ENCODE data around the gene TOGARAM1.

TOGARAM1 gene, protein sequence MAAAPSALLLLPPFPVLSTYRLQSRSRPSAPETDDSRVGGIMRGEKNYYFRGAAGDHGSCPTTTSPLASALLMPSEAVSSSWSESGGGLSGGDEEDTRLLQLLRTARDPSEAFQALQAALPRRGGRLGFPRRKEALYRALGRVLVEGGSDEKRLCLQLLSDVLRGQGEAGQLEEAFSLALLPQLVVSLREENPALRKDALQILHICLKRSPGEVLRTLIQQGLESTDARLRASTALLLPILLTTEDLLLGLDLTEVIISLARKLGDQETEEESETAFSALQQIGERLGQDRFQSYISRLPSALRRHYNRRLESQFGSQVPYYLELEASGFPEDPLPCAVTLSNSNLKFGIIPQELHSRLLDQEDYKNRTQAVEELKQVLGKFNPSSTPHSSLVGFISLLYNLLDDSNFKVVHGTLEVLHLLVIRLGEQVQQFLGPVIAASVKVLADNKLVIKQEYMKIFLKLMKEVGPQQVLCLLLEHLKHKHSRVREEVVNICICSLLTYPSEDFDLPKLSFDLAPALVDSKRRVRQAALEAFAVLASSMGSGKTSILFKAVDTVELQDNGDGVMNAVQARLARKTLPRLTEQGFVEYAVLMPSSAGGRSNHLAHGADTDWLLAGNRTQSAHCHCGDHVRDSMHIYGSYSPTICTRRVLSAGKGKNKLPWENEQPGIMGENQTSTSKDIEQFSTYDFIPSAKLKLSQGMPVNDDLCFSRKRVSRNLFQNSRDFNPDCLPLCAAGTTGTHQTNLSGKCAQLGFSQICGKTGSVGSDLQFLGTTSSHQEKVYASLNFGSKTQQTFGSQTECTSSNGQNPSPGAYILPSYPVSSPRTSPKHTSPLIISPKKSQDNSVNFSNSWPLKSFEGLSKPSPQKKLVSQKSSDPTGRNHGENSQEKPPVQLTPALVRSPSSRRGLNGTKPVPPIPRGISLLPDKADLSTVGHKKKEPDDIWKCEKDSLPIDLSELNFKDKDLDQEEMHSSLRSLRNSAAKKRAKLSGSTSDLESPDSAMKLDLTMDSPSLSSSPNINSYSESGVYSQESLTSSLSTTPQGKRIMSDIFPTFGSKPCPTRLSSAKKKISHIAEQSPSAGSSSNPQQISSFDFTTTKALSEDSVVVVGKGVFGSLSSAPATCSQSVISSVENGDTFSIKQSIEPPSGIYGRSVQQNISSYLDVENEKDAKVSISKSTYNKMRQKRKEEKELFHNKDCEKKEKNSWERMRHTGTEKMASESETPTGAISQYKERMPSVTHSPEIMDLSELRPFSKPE (N-terminal part only)

GRCh38 chr14:44961554-44962333 lies at the start of gene TOGARAM1, which contains the start of gene KLHL28:
Gene TOGARAM1 (plus strand): TSS chr14:44962190. CDS start chr14:44962422, 232 bp downstream.
Gene KLHL28 (minus strand): TSS chr14:44961947. CDS start chr14:44945928, 16,019 bp downstream.
- H3K27me3 ChIP-seq (ENCODE audit: insufficient read depth, low read length): no peaks in the 10 kb centered on the region
- H3K4me1 ChIP-seq (ENCODE audit: insufficient read depth, low read length): peaks cover 7% of the 10 kb centered on the region; the same call in 1 of the 2 replicates
- no peaks in the 10 kb centered on the region for H3K9me3 ChIP-seq (ENCODE audit: insufficient read depth, low read depth, low read length)
- H3K36me3 ChIP-seq (ENCODE audit: insufficient read depth, low read depth, low read length): no peaks in the 10 kb centered on the region
- peak within 1 kb of the TSS; percentile 90 for H3K4me3 ChIP-seq (ENCODE audit: low read length)
- H3K27ac ChIP-seq (ENCODE audit: low read length): peak within 1 kb of the TSS; percentile 42
- peak within 1 kb of the TSS; percentile 85 for H3K9ac ChIP-seq (ENCODE audit: low read depth, low read length)

GRCh38 chr14:44914849-44915248 lies 47.1 kb upstream of the TOGARAM1 start:
- Histone ChIP-seq H3K36me3 (ENCODE audit: insufficient read depth, low read depth, low read length) (no peaks in the 10 kb centered on the region), H3K4me1 (ENCODE audit: insufficient read depth, low read length) (peaks cover 6% of the 10 kb centered on the region), H3K27me3 (ENCODE audit: insufficient read depth, low read length) (no peaks in the 10 kb centered on the region), H3K9me3 (ENCODE audit: insufficient read depth, low read depth, low read length) (no peaks in the 10 kb centered on the region), H3K27ac (ENCODE audit: low read length) (no peak overlapping the region), H3K4me3 (ENCODE audit: low read length) (no peak overlapping the region), H3K9ac (ENCODE audit: low read depth, low read length) (no peak overlapping the region)

DNA sequence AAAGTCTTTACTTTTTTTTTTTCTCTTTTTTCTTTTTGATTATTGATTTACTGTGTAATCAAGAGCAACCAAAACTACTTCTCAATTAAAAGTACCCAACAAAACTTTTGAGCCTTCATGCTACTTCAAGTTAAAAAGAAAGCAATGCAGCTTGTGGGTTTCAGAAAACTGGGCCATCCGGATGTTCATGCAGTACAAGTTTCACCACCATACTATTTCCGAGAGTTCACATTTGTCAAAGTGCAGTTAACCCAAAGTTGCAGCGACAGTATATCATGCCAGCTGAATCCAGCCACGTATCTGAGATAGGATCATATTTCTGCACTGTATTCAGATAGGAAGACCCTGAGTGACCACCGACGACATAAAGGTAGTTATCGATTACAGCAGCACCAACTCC lies 33.2 kb upstream of the TOGARAM1 start:
- no peak overlapping the region for H3K27ac ChIP-seq (ENCODE audit: low read length)
- H3K4me1 ChIP-seq (ENCODE audit: insufficient read depth, low read length): no peaks in the 10 kb centered on the region
- no peaks in the 10 kb centered on the region for H3K36me3 ChIP-seq (ENCODE audit: insufficient read depth, low read depth, low read length)
- no peak overlapping the region for H3K9ac ChIP-seq (ENCODE audit: low read depth, low read length)
- no peak overlapping the region for H3K4me3 ChIP-seq (ENCODE audit: low read length)
- no peaks in the 10 kb centered on the region for H3K27me3 ChIP-seq (ENCODE audit: insufficient read depth, low read length)
- no peaks in the 10 kb centered on the region for H3K9me3 ChIP-seq (ENCODE audit: insufficient read depth, low read depth, low read length)

DNA sequence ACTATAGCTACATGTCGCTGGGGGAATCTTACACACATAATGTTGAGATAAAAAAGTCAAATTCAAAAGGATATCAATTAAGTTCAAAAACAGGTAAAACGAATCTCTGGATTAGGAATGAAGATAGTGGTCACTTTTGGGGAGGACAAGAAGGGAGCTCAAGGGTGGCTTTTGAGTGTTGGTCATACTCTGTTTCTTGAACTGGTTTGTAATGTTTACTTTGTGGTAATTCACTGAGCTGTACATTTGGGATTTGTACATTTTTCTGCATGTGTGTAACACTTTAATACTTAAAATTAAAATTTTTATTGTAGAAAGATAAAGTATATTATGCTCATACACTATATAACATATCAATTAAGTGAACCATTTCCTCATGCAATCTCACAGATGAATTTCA lies 26.8 kb upstream of the TOGARAM1 start:
- no peaks in the 10 kb centered on the region for H3K9me3 ChIP-seq (ENCODE audit: insufficient read depth, low read depth, low read length)
- H3K4me3 ChIP-seq (ENCODE audit: low read length): no peak overlapping the region
- H3K27ac ChIP-seq (ENCODE audit: low read length): no peak overlapping the region
- H3K4me1 ChIP-seq (ENCODE audit: insufficient read depth, low read length): no peaks in the 10 kb centered on the region
- no peak overlapping the region for H3K9ac ChIP-seq (ENCODE audit: low read depth, low read length)
- H3K36me3 ChIP-seq (ENCODE audit: insufficient read depth, low read depth, low read length): peaks cover 23% of the 10 kb centered on the region
- no peaks in the 10 kb centered on the region for H3K27me3 ChIP-seq (ENCODE audit: insufficient read depth, low read length)

GRCh38 chr14:44937547-44937946 lies 24.4 kb upstream of the TOGARAM1 start:
- Histone ChIP-seq H3K27me3 (ENCODE audit: insufficient read depth, low read length) (no peaks in the 10 kb centered on the region), H3K27ac (ENCODE audit: low read length) (no peak overlapping the region), H3K4me1 (ENCODE audit: insufficient read depth, low read length) (no peaks in the 10 kb centered on the region), H3K9me3 (ENCODE audit: insufficient read depth, low read depth, low read length) (no peaks in the 10 kb centered on the region), H3K36me3 (ENCODE audit: insufficient read depth, low read depth, low read length) (peaks cover 32% of the 10 kb centered on the region), H3K4me3 (ENCODE audit: low read length) (no peak overlapping the region), H3K9ac (ENCODE audit: low read depth, low read length) (no peak overlapping the region)

- Histone ChIP-seq H3K9me3 (ENCODE audit: insufficient read depth, low read depth, low read length) (no peaks in the 10 kb centered on the region), H3K36me3 (ENCODE audit: insufficient read depth, low read depth, low read length) (peaks cover 39% of the 10 kb centered on the region), H3K4me1 (ENCODE audit: insufficient read depth, low read length) (no peaks in the 10 kb centered on the region), H3K4me3 (ENCODE audit: low read length) (no peak overlapping the region), H3K9ac (ENCODE audit: low read depth, low read length) (no peak overlapping the region), H3K27ac (ENCODE audit: low read length) (no peak overlapping the region), H3K27me3 (ENCODE audit: insufficient read depth, low read length) (no peaks in the 10 kb centered on the region)
These were observed 21.8 kb upstream of the TOGARAM1 start for GRCh38 chr14:44940211-44940610.

GRCh38 chr14:44940944-44941343 lies 21.0 kb upstream of the TOGARAM1 start:
- H3K4me1 ChIP-seq (ENCODE audit: insufficient read depth, low read length): no peaks in the 10 kb centered on the region
- H3K9me3 ChIP-seq (ENCODE audit: insufficient read depth, low read depth, low read length): no peaks in the 10 kb centered on the region
- no peak overlapping the region for H3K4me3 ChIP-seq (ENCODE audit: low read length)
- no peak overlapping the region for H3K9ac ChIP-seq (ENCODE audit: low read depth, low read length)
- peaks cover 45% of the 10 kb centered on the region for H3K36me3 ChIP-seq (ENCODE audit: insufficient read depth, low read depth, low read length)
- no peaks in the 10 kb centered on the region for H3K27me3 ChIP-seq (ENCODE audit: insufficient read depth, low read length)
- no peak overlapping the region for H3K27ac ChIP-seq (ENCODE audit: low read length)

- Histone ChIP-seq H3K4me1 (ENCODE audit: insufficient read depth, low read length) (no peaks in the 10 kb centered on the region), H3K27ac (ENCODE audit: low read length) (no peak overlapping the region), H3K36me3 (ENCODE audit: insufficient read depth, low read depth, low read length) (peaks cover 45% of the 10 kb centered on the region), H3K9me3 (ENCODE audit: insufficient read depth, low read depth, low read length) (no peaks in the 10 kb centered on the region), H3K27me3 (ENCODE audit: insufficient read depth, low read length) (no peaks in the 10 kb centered on the region), H3K4me3 (ENCODE audit: low read length) (no peak overlapping the region), H3K9ac (ENCODE audit: low read depth, low read length) (no peak overlapping the region)
These were observed 20.4 kb upstream of the TOGARAM1 start for GRCh38 chr14:44941591-44941990.

DNA sequence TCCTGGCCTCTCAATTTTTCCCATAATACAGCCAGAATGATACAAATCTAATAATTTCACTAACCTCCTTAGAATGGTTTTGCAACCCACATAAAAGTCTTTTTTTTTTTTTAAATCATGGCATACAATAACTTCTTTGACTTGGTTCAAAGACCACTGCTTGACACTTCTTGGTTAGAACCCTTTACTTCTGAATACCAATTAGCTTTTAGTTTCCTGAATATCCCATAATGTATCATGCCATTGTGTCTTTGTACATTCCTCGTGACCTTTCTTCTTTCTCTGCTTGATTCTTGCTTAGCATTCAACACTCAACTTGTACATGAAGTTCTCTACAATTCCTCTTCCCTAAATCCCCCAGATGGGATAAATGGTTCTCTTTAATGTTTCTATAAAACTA lies 19.6 kb upstream of the TOGARAM1 start:
- Histone ChIP-seq H3K27me3 (ENCODE audit: insufficient read depth, low read length) (no peaks in the 10 kb centered on the region), H3K36me3 (ENCODE audit: insufficient read depth, low read depth, low read length) (peaks cover 45% of the 10 kb centered on the region), H3K4me1 (ENCODE audit: insufficient read depth, low read length) (no peaks in the 10 kb centered on the region), H3K9me3 (ENCODE audit: insufficient read depth, low read depth, low read length) (peaks cover 6% of the 10 kb centered on the region; the same call in 1 of the 2 replicates), H3K27ac (ENCODE audit: low read length) (no peak overlapping the region), H3K4me3 (ENCODE audit: low read length) (no peak overlapping the region), H3K9ac (ENCODE audit: low read depth, low read length) (no peak overlapping the region)

DNA sequence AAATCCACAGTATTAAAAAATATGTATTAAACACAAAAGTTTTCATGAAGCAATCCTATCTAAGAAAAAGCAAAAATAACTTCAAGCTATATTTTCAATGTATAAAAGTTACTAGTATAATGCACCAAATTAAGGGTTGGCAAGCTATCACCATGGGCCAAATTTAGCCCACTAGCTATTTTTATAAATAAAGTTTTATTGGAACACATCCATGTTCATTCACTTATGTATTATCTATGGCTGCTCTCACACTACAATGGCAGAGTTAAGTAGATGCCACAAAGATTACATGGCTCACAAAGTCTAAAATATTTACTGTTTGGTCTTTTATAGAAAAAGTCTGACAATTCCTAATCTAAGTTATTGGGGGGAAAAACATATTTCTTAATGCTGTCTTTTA lies 17.9 kb upstream of the TOGARAM1 start:
- Histone ChIP-seq H3K27me3 (ENCODE audit: insufficient read depth, low read length) (no peaks in the 10 kb centered on the region), H3K27ac (ENCODE audit: low read length) (no peak overlapping the region), H3K4me1 (ENCODE audit: insufficient read depth, low read length) (no peaks in the 10 kb centered on the region), H3K4me3 (ENCODE audit: low read length) (no peak overlapping the region), H3K9me3 (ENCODE audit: insufficient read depth, low read depth, low read length) (peaks cover 6% of the 10 kb centered on the region; the same call in 1 of the 2 replicates), H3K9ac (ENCODE audit: low read depth, low read length) (no peak overlapping the region), H3K36me3 (ENCODE audit: insufficient read depth, low read depth, low read length) (peaks cover 34% of the 10 kb centered on the region)

Data from iPS-20b (cell line).